Measurements from ENCODE around the gene BCKDK. TPM values are rescaled to one million over a fixed set of nuclear protein-coding genes. Genes with fewer than 3 reads are reported as not detected.

Gene BCKDK
- total RNA-seq, 2 donors from 2014 or later: 52.0 to 62.3 TPM

DNA sequence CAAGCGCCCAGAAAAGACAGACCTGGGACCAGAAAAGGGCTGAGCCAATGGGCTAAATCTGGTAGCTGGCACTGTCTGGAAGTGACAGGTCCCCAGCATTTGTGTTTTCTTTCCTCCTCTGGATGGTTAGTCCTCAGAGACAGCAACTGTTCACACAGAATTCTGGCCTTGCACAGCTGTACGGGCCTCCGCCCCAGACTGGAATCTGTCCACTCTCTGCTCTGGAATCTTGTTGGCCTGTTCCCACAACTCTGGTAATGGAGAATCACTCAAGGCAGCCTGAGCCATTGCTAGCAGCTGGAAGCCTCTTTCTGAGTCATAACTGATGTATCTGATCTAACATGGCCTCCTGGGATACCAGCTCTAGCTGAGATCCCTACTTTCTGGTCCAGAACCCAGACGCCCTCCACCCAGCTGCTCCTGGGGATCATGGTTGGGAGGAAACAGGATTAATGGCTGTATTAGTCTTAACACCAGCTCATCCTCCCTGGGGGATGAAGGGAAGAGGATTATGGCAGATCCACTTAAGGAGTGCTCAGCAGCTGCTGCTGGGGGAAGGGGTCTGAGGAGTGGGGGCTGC, 43.2 kb upstream of the BCKDK start:
- Histone ChIP-seq H3K4me3 (no peak overlapping the region), H3K9me3 (no peaks in the 10 kb centered on the region), H3K27ac (peak overlapping the region; percentile 39 to 74), H3K27me3 (no peaks in the 10 kb centered on the region), H3K4me1 (peaks cover 0 to 15% of the 10 kb centered on the region in 2 donors), H3K36me3 (peaks cover 25% of the 10 kb centered on the region)
- no peak for TF ChIP-seq CTCF (IDR thresholded peaks at IDR 0.05)
- DNase-seq (ENCODE audit: low spot score): peak; percentile 88

DNA sequence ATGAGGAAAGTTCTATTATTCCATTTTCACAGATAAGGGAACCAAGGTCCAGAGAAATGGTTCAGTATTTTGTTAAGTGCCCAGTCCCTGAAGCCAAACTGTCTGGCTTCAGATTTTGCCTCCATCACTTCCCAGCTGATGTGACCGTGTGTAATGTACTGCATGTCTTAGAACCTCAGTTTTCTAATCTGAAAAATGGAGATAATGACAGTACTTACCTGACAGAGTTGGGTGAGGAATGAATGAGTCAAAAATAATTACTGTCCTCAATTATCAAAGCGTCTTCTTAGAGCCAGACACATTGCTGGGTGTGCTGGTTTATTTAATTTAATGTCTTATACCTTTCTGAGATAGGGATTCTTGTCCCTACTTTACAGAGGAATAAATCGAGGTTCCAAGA, 40.8 kb upstream of the BCKDK start:
- Histone ChIP-seq H3K4me1 (peaks cover 0 to 24% of the 10 kb centered on the region in 2 donors), H3K4me3 (no peak overlapping the region), H3K27ac (no peak overlapping the region), H3K9me3 (no peaks in the 10 kb centered on the region), H3K27me3 (no peaks in the 10 kb centered on the region), H3K36me3 (peaks cover 4% of the 10 kb centered on the region)
- no peak for TF ChIP-seq CTCF (IDR thresholded peaks at IDR 0.05)
- no peak for DNase-seq (ENCODE audit: low spot score)

GRCh38 chr16:31071861-31072260, 36.3 kb upstream of the BCKDK start:
- no peaks in the 10 kb centered on the region for H3K9me3 ChIP-seq
- no peak for DNase-seq (ENCODE audit: low spot score)
- H3K27ac ChIP-seq: peak overlapping the region in 1 of 2 donors; percentile 92
- TF ChIP-seq CTCF (IDR thresholded peaks at IDR 0.05): no peak
- H3K4me3 ChIP-seq: no peak overlapping the region
- peaks cover 0 to 27% of the 10 kb centered on the region in 2 donors for H3K4me1 ChIP-seq
- H3K36me3 ChIP-seq: peaks cover 5% of the 10 kb centered on the region
- no peaks in the 10 kb centered on the region for H3K27me3 ChIP-seq

DNA sequence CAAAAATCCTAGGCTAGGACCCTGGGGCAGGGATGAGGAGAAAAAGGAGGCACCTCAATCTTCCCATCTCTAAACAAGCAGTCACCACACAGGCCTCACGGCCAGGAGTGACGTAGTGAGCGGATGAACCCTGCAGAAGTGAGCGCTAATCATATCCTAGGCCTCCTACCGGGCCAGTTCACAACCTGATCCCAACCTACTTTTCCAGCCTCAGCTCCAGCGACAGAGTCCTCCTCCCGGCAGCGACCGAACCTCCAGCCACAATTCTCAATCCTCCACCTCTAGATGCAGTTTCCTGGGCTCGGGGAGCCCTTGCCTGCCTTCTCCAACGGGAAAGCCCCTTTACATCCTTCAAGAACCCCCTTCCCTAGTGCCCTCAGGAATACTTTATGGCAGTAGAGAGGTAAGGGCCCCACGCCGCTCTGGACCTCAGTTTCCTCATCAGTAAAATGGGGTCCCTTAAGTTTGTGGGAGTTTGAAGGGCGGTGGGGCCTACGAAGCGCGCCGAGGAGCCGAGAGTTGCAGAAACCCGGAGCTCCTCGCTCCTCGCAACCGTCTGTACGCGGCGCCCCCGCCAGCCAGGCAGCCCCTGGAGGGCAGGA, 35.5 kb upstream of the BCKDK start:
- Histone ChIP-seq H3K4me1 (peaks cover 0 to 27% of the 10 kb centered on the region in 2 donors), H3K27me3 (no peaks in the 10 kb centered on the region), H3K9me3 (no peaks in the 10 kb centered on the region), H3K4me3 (peak overlapping the region; percentile 96 to 98), H3K27ac (peak overlapping the region; percentile 92 to 94), H3K36me3 (peaks cover 13% of the 10 kb centered on the region)
- no peak for DNase-seq (ENCODE audit: low spot score)
- no peak for TF ChIP-seq CTCF (IDR thresholded peaks at IDR 0.05)

- Histone ChIP-seq H3K27me3 (no peaks in the 10 kb centered on the region), H3K4me3 (peak overlapping the region; percentile 96 to 98), H3K27ac (peak overlapping the region; percentile 92 to 94), H3K36me3 (peaks cover 20% of the 10 kb centered on the region), H3K9me3 (no peaks in the 10 kb centered on the region), H3K4me1 (peaks cover 0 to 27% of the 10 kb centered on the region in 2 donors)
- no peak for TF ChIP-seq CTCF (IDR thresholded peaks at IDR 0.05)
- peak; percentile 89 for DNase-seq (ENCODE audit: low spot score)
Measured at GRCh38 chr16:31073142-31073969, 34.8 kb upstream of the BCKDK start.
